OCI-LY7 (cell line): ENCODE measurements around the gene PRPF38B.

Source experiments
- EZH2phosphoT487 ChIP-seq: fragments of 200-600 bp; sonication (generic); IDR thresholded peaks from 2 replicates; pipeline ENCODE4 v1.6.1; 2018; ENCODE audit warnings: low read depth, borderline replicate concordance, mild to moderate bottlenecking, mixed run types, antibody characterized with exemption, low read length, moderate library complexity, mixed read lengths
- TF ChIP-seq, protein P1 (sequence below): fragments of 200-600 bp; sonication (generic); conservative IDR thresholded peaks from 2 replicates; pipeline ENCODE4 v1.5.1; 2014; ENCODE audit warnings: mild to moderate bottlenecking, antibody characterized with exemption, low read length, moderate library complexity, mixed read lengths

DNA sequence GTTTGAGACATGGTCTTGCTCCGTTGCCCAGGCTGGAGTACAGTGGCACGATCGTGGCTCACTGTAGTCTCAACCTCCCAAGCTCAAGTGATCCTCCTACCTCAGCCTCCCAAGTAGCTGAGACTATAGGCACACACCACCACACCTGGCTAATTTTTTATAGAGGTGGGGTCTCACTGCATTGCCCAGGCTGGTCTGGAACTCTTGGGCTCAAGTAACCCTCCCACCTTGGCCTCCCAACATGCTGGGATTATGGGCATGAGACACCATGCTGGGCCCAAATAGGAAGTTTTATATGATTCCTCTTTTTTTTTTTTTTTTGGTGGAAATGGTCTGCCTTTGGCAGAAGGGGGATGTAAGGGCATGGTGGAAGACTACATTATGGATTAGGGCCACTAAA lies 14.5 kb downstream of the PRPF38B start:
- TF ChIP-seq, protein P1, sequence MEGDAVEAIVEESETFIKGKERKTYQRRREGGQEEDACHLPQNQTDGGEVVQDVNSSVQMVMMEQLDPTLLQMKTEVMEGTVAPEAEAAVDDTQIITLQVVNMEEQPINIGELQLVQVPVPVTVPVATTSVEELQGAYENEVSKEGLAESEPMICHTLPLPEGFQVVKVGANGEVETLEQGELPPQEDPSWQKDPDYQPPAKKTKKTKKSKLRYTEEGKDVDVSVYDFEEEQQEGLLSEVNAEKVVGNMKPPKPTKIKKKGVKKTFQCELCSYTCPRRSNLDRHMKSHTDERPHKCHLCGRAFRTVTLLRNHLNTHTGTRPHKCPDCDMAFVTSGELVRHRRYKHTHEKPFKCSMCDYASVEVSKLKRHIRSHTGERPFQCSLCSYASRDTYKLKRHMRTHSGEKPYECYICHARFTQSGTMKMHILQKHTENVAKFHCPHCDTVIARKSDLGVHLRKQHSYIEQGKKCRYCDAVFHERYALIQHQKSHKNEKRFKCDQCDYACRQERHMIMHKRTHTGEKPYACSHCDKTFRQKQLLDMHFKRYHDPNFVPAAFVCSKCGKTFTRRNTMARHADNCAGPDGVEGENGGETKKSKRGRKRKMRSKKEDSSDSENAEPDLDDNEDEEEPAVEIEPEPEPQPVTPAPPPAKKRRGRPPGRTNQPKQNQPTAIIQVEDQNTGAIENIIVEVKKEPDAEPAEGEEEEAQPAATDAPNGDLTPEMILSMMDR = no peak
- TF ChIP-seq EZH2phosphoT487 = no peak
